Measurements from ENCODE around the gene TTLL1.
A peak's percentile ranks its signal among the peaks of the same experiment; 100 is the strongest.

The TTLL1 gene
- total RNA-seq = 5.6 to 10.2 (median 7.0) reads per million in 4 donors

DNA sequence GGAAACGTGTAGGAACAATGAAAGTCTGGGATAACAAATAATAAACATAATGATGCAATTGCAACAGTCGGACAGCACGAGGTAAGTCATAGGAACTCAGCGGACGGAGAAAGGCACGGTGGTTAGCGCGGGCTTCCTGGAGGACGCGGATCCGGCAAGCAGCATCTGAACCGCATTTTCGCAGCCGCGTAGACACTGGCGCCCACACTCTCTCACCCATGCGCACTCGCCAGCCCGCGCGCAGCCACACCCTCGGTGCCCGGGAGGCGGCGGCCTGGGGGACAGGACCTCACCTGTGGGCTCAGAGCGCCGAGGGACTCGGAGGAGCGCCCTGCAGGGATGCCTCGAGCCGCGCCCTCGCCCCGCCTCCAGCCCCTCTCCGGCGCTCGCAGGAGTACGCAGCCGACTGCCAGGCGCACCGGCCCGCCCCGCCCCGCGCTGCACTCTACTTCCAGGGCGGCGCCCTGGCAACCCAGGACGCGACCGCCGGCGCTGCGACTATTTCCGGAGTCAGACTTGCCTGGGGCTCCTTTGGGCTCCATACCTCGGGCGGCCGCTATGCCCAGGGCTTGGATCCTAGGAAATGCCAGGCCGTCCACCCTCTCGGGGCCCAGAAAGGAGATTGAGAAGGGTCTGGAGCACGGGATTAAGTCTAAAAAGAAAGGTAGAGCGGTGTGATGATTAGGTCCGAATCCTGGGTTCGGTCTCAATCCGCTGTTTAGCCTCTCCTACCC lies at the start of gene TTLL1:
TTLL1 (minus strand) TSS at position 408 of the 734 bp plus-strand sequence. CDS start 13,805 bp downstream, outside the sequence.
- peak; percentile 72 to 94 (median 79) for DNase-seq

GRCh38 chr22:43136801-43137200 lies 47.6 kb upstream of the TTLL1 start:
- no peak for DNase-seq

- DNase-seq = peak in 3 of 5 donors; percentile 17 to 32 (median 21)
Measured at GRCh38 chr22:43136255-43136654, 47.1 kb upstream of the TTLL1 start.

DNA sequence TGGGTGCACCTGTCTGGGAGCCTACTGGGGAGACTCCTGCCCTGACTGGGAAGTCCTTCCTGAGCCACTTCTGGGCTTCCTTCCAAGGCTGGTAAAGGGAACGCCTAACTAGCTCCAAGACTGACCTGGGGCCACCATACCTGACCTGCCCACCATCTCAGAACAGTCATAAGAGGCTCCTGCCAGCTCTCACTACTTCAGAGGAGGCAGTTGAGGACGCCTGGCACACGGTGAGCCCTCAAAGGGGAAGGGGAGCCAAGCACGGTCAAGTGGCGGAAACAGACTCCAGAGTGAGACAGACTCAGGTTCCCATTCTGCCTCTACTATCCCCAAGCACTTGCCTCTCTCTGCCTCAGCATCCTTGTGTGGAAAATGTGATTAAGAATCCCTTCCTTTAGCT lies 46.4 kb upstream of the TTLL1 start:
- DNase-seq = no peak

- DNase-seq = no peak
Measured at GRCh38 chr22:43134553-43134952, 45.4 kb upstream of the TTLL1 start.

GRCh38 chr22:43133401-43133800 lies 44.2 kb upstream of the TTLL1 start:
- no peak for DNase-seq

DNA sequence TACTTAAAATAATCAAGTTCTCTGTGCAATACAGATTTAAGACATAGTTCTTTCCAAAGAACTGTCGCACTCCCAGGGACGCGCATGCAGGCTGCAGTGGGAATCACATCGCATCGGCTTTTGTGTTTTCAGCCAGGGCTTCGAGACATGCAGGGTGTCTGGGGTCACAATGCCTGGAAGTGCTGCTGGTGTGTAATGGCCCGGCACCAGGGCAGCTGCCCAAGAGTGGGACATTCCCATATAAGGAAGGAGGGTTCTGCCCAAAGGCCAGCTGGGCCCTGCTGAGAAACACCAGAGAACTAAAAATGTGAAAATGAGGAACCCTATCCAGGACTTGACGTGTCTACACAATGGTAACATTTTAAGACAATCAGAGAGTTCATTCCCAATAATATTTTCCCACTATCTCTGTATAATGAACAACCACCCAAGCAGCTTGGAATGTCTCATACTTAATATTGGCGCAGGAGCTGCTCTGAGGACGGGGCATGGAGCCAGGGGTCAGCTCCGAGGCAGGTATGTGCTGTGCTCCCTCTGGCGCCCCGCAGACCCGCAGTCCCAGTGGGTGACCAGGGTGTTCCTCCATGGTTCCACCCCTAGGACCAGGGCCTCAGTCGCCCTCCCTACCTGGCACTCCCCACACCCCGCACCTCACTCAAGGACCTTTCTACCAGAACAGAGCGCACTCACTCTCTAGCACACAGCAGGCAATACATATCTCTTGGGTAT lies 42.7 kb upstream of the TTLL1 start:
- no peak for DNase-seq

DNA sequence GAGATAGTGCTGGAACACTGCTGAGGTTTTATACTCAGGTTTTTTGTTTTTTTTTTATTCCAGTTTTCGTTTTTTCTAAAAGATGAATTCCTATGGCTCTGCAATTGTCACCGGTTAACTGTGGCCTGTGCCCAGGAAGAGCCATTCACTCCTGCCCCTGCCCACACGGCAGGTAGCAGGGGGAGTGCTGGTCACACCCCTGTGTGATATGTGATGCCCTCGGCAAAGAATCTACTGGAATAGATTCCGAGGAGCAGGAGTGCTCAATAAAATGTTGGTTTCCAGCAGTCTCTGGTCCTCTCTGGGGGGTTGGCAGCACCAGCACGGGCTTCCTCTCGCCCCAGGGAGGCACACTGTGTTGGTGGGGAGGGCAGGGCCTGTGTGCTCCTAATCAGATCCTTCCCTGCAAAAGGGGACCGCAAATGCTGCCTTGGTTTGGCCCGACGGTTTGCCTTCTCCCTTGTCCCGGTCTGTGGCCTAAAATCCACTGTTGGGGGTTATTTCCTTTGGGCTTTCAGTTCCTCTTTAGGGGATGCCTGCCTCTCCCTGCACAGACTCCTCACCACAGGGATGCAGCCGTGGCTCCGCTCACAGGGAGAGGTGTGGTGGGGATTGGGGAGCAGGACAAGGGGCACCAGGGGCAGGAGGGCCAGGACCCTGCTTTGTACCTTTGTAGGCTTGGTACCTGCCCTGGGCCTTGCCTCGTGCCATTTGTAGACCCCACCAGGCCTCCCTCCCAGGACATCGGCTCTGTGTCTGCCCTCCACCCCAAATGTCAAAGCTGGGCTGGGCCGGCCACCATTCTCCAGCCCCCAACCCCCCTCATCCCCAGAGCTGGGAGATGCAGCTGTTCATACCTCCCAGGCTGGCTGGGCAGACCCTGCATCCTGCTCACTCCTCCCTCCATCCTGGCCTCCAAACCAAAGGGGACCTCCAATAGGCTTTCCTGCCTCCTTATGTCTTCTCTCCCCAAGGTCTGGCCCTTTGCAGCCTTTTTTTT lies 40.5 kb upstream of the TTLL1 start:
- no peak for DNase-seq

GRCh38 chr22:43128928-43129424 lies 39.8 kb upstream of the TTLL1 start:
- no peak for DNase-seq

GRCh38 chr22:43128116-43128515 lies 38.9 kb upstream of the TTLL1 start:
- DNase-seq = no peak

GRCh38 chr22:43127166-43127908 lies 38.1 kb upstream of the TTLL1 start:
- DNase-seq = no peak

GRCh38 chr22:43126501-43127165 lies 37.4 kb upstream of the TTLL1 start:
- no peak for DNase-seq

- no peak for DNase-seq
Measured at GRCh38 chr22:43118953-43119458, 29.8 kb upstream of the TTLL1 start.

DNA sequence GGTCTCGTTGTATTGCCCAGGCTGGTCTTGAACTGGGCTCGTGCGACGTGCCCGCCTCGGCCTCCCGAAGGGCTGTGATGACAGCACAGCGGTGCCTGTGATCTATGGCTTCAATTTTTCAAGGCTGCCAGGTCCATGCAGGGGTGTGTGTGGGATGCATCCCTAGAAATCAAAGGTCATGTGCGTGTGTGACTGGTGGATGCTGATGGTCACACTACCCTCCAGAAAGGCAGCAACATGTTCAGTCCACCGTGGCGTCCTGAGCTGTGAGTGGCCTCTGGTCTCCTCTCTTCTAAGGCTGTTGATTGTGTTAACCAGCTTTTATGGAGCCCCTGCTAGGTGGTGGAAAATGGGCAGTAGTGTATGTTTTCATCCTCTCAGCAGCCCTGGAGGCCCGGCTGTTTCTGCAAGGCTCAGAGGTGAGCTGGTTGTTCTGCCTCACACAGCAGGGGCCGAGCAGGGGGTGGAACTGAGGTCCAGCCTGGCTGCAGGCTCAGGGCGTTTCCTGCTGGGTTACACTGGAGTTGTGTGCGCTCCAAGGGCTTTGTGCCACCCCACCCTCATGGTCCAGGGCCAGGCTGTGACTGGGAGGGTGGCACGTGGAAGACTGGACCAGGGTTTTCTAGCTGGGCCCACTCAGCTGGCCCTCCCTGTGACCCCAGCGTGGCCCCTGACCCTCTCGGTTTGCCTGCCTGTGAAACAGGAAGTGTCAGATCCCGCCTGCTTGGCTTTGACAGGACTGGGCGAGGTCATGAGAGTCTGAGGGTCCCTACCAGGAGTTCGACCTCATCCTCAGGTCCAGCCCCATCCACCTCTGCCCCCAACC lies 29.0 kb upstream of the TTLL1 start:
- DNase-seq = no peak

DNA sequence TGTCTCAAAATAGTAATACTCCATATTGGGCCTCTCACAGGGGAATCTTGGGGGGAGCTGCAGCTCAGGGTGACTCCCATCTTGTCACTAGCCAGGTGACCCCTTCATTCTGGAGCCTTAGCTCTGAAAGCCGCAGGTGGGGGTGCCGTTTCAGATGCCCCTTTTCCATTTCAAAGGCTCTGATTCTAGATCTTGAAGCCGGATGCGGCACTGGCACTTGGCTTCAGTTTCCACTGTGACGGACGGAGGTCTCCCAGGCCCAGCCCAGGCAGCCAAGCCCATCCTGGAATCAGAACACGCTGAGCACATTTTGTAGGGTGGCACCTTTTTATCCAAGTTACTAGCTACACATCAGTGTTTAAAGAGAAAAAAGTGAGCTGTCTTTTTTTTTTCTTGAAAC lies 27.7 kb upstream of the TTLL1 start:
- no peak for DNase-seq

- no peak for DNase-seq
Measured at GRCh38 chr22:43114958-43115357, 25.8 kb upstream of the TTLL1 start.

DNA sequence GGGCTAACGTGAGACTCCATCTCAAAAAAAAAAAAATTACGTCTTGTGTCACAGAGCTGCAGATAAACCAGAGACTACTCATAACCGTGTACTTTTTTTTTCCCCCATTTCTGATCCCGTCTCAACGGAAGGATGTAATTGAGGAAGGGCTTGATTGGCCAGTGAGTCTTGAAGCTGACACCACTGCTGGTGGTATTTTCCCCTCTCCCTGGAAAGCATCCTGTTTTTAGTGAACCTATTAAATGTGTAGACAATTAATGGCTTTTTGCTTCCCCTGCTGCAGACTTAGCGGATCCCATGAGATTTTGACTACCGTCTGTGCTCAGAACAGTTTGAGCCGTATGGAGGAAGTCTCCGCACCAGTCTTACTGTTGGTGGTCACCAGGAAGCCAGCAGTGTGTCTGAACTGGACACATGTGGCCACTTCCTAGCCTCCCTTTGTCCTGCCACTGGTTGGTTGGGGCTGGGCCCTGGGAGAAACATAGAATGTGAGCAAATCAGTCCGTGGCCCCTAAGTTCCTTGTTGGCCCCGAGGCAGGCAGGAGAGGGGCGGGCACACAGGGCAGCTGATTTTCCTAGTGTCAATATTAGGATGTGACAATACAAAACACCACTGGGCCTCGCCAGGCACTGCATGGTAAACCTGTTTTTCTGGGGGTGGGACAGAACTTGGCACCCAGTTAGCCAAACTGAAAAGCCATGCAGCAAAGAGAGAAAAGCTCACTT lies 24.5 kb upstream of the TTLL1 start:
- DNase-seq = no peak

GRCh38 chr22:43110927-43111623 lies 21.9 kb upstream of the TTLL1 start:
- DNase-seq = peak in 3 of 5 donors; percentile 28 to 42 (median 33)

- DNase-seq = peak in 3 of 5 donors; percentile 23 to 40 (median 26)
Measured at GRCh38 chr22:43110444-43110926, 21.3 kb upstream of the TTLL1 start, which contains the start of gene BIK. BIK (plus strand) TSS chr22:43110750; CDS start chr22:43124023, 13,273 bp downstream.
